Sigmoid colon (tissue), 4 donors: ENCODE results near the gene ALOX15B.

ENCODE experiments used
- CTCF ChIP-seq, 4 experiments: fragments of 450-650 bp in 3 of 4; fragments of 200-600 bp in 1 of 4; IDR thresholded peaks; one replicate each; pipeline ENCODE4 v1.5.1; 2016 to 2019; ENCODE audit warnings: antibody characterized with exemption in 4 of 4, mild to moderate bottlenecking in 3 of 4, moderate library complexity in 2 of 4
- EP300 ChIP-seq, 4 donors: sonication (generic); formaldehyde crosslinking; IDR thresholded peaks; one replicate each; pipeline ENCODE4 v1.6.1; 2017; ENCODE audit warnings: antibody characterized with exemption in 4 of 4
- POLR2A ChIP-seq, 2 donors: fragments of 450-650 bp; IDR thresholded peaks; one replicate each; pipeline ENCODE4 v1.6.1; 2016; ENCODE audit warnings: antibody characterized with exemption in 2 of 2, mild to moderate bottlenecking in 2 of 2, moderate library complexity in 2 of 2

GRCh38 chr17:8062807-8063483 is 24.1 kb downstream of the ALOX15B start:
- TF ChIP-seq POLR2A (IDR thresholded peaks at IDR 0.05): no peak
- TF ChIP-seq CTCF (IDR thresholded peaks at IDR 0.05): no peak
- TF ChIP-seq EP300 (IDR thresholded peaks at IDR 0.05): no peak
